HG02970 (cell line): Measurements from ENCODE around the gene C2CD3.

ENCODE experiments used
- ATAC-seq: cut with Tn5 transposase; IDR thresholded peaks from one replicate; pipeline ENCODE4 v1.9.1; 2021; ENCODE audit warnings: mild to moderate bottlenecking, moderate library complexity, moderate number of reproducible peaks; ENCODE audit not compliant: unreplicated experiment, low FRiP score

The C2CD3 gene

GRCh38 chr11:73969091-73969490 is 201.7 kb downstream of the C2CD3 start:
- no peak for ATAC-seq

- no peak for ATAC-seq
Measured at GRCh38 chr11:73968356-73968966, 202.3 kb downstream of the C2CD3 start.

GRCh38 chr11:73965764-73966121 is 205.1 kb downstream of the C2CD3 start:
- ATAC-seq: no peak

GRCh38 chr11:73965076-73965763 is 205.6 kb downstream of the C2CD3 start:
- no peak for ATAC-seq

- ATAC-seq: no peak
Measured at GRCh38 chr11:73963861-73964260, 206.9 kb downstream of the C2CD3 start.
